SK-MEL-5 (cell line): Measurements from ENCODE around the gene MED15. TPM values are rescaled to one million over a fixed set of nuclear protein-coding genes. Genes with fewer than 3 reads are reported as not detected.
"Not testable (repeated sequence)": the region's sequence is repeated elsewhere in the genome, so short reads cannot be mapped to it uniquely, and the experiment has no call there.

Experiments used
- DNase-seq: peaks from one replicate; pipeline ENCODE4 v3.0.0-alpha.2; 2016; ENCODE audit warnings: low read depth, low spot score
- in situ Hi-C: cut with HindIII; loops from 2 replicates; pipeline ENCODE4 v1.10.0; 2016; ENCODE audit warnings: low sequenced_read_pairs, high pct_unique_total_duplicates, low pct_unique_long_range_greater_than_20kb
- polyA plus RNA-seq, 2 experiments: library from polyadenylated mRNA; depleted of rRNA; stranded (reverse); fragments of >200 nt; gene quantifications; 2 replicates each; pipeline ENCODE4 v1.2.3, GENCODE V29; 2015
- total RNA-seq: library from RNA; depleted of rRNA; stranded (reverse); fragments of >200 nt; shearing (Covaris generic); gene quantifications from 2 replicates; pipeline ENCODE4 v1.2.3, GENCODE V29; 2014; rRNA removed

MED15 gene
- total RNA-seq: 86.9 and 91.2 TPM in 2 replicates
- polyA plus RNA-seq (2015; cell fraction: cytosol; rRNA removed): 186 and 223 TPM in 2 replicates
- 830 and 901 TPM in 2 replicates for polyA plus RNA-seq (2015; cell fraction: nucleus; rRNA removed)

GRCh38 chr22:20507253-20508066, at the start of gene MED15:
TSS of gene MED15 (plus strand) at chr22:20507610. CDS start at chr22:20507679, 69 bp downstream.
- in situ Hi-C loops: no loop called here

DNA sequence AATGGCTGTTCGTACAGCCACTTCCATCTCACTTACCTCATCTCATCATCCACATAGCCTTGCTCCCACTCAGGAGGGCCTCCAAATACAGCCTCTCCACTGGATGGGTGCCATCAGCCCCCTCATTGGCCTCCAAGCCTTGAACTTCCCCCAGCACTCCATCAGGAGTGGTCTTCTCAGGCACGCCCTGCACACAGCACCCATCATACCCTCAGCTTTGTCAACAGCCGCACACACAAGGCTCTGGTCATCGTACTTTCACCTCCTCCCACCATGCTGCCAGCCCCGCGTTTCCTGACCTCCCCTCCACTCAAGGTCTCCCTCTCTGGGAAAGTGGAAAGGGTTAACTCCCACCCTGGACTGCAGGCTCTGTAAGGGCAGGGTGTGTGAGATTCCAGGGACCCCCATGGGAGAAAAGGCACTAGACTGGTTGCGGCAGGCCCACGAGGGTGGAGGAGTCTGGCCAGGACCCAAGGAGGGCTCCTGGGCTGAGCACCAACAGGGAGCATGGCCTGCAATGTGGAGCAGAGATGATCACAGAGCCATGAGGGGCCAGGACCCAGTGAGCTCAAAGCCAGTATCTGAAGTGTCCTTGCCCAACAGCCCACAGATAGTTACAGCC, 48.8 kb upstream of the MED15 start:
- in situ Hi-C loops: no loop called here
- DNase-seq: no peak

More at GRCh38 chr22:20507253-20508066, at the start of gene MED15:
- DNase-seq: peak; percentile 93

DNA sequence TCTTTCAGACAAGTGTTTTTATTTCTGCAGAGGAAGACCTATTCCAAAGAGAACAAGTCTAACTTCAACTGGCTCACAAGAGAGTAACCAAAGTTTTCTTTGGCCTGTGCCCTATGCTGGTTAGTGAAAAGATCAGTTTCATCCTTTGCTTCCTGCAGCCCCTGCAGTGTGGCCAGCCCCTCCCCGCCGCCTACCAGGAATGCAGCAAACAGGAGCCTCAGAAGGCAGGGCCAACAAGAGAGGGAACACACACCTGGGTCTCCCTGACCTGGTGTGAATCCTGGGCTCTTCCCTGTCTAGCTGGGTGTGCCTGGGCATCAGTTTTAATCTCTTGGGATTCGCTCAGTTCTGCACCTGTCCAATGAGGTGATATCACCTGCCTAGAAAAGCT, 48.3 kb upstream of the MED15 start:
- in situ Hi-C loops: no loop called here
- no peak for DNase-seq

- in situ Hi-C loops: no loop called here
- DNase-seq: no peak
These were observed 47.5 kb upstream of the MED15 start for GRCh38 chr22:20459862-20460261.

DNA sequence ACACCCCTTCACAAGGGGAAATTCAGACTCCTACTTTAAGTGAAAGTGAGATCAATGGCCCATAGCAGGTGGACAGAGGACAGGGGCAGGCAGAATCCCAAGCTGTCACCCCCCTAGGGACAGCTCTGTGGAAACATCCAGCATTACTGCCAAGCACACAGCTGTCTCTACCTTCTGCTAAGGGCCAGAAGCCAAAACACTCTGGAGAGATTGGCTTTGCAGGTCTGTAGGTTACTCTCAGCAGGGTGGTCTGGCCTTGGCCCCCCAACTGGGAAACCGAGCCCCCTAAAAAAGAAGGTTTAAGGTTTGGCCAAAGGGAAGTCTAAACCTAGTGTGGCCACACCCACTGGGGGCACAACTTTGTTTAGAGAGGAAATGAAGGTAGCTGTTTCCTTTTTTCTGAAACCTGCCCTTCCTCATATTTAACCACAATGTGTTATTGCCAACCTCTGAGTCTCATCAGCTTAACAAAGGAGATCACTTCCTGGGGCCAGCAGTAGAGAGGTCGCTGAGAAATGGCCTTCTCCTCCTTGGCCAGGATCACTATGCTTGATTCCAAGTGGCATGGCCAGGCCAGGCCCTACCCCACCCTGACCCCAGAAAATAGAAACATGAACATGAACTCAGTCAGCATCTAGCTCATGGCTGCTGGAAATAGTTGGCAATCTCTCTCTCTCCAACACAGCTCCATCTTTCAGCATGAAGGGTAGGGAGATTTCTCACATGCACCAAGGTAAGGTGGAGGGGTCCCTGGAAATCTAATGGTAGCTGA, 43.9 kb upstream of the MED15 start:
- in situ Hi-C loops: no loop called here
- DNase-seq: no peak

DNA sequence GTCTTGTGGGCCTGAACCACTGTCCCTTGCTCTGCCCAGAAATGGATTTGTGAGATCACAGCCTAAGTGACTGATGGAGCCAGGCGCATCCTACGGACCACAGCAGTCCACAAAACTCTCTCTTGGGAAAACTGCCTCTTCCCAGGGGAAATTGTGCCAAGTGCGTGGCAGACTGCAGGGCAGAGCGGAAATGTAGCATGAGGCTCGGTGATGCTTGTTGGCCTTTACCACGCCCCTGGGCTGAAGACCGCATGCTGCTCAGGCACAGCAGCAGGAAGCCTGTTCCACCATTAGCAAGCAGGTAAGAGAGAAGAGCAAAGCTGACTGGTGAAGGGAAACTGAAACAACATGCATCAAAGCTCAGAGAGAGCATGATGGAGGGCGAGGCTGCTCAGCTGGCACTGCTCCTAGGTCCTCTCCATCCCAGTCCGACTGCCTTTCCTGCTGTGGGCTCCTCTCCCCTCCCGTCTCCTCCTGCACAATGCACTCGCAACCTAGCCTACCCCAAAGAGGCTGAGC, 43.3 kb upstream of the MED15 start:
- in situ Hi-C loops: no loop called here

GRCh38 chr22:20464912-20465758, 42.3 kb upstream of the MED15 start:
- in situ Hi-C loops: no loop called here

More for the DNA sequence above, 43.3 kb upstream of the MED15 start:
- no peak for DNase-seq

GRCh38 chr22:20465759-20466077, 41.7 kb upstream of the MED15 start:
- in situ Hi-C loops: no loop called here
- no peak for DNase-seq

More at GRCh38 chr22:20464912-20465758, 42.3 kb upstream of the MED15 start:
- DNase-seq: no peak

DNA sequence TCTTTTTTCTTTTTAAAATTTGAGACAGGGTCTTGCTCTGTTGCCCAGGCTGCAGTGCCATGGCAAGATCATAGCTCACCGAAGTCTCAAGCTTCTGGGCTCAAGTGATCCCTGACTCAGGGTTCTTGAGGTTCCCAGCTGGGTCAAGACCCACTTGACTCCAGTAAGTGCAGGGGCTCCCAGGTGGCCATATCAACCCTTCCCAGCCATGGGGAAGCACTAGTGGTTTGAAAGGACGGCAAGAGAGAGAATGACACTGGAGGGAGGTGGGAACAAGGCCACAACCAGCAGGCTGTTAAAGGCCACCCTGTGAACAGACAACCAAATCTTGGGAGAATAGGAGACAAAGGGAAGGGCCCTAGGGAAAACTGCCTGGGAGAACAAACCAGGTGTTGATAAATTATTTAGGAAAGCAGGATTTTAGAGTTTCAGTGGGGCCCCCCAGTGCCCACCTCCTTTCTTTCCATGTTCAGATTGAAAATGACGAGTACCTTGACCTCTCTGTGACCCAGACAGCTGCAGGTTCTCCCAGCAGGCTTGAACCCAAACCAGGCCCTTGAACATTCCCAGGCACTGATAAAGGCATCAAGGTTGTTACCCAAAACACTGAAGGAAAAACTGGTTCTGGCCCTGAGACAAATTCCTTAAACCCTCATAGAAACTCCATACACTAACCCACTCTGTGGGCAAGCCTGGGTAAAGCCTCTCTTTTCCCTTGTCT, 40.6 kb upstream of the MED15 start:
- in situ Hi-C loops: no loop called here
- no peak for DNase-seq

DNA sequence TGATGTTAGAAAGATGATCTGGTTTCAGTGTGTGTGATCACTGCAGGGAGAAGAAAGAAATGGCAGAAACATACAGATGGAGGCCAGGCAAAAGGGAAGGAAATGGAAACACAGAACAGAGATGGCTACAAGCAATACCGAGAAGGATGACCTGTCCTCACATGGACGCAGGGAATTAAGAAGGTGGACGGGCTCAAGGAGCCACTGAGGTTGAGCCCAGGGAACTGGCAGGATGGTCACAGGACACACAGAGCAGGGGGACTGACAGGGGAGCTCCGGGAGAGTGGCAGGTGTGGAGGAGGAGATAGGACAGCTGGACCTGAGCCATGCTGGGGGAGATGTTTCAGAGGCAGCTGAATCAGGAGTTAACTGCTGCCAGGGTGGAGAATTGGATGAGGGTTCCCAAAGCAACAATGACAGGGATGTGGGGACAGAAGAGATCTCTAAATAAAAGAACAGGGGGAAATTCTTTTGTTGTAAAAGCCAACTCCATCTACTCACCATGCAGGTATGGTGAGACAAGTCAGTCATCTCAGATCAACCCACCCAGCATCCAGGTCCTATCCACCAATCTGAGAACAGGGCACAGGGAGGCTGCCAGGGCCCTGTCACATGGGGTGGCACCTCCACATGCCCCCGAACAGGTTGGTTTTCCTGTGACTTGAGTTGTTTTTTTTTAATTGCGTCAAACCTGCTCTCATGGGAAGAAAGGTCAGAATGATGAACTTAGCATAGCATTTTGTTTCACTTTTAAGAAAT, 38.1 kb upstream of the MED15 start:
- no peak for DNase-seq
- in situ Hi-C loops: no loop called here

DNA sequence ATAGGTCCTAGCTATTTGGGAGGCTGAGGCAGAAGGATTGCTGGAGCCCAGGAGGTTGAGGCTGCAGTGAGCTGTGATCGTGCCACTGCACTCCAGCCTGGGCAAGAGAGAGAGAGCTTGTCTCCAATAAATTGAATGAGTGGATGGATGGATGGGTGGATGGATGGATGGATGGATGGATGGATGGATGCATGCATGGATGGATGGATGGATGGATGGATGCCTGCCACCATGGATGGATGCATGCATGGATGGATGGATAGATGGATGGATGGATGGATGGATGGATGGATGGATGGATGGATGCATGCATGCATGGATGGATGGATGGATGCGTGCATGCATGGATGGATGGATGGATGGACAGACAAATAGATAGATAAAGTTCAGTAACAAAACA, 36.9 kb upstream of the MED15 start:
- in situ Hi-C loops, DNase-seq: not testable (repeated sequence)

GRCh38 chr22:20471126-20471833, 36.1 kb upstream of the MED15 start:
- DNase-seq: no peak
- in situ Hi-C loops: no loop called here

GRCh38 chr22:20472629-20473442, 34.6 kb upstream of the MED15 start:
- in situ Hi-C loops: no loop called here
- no peak for DNase-seq

DNA sequence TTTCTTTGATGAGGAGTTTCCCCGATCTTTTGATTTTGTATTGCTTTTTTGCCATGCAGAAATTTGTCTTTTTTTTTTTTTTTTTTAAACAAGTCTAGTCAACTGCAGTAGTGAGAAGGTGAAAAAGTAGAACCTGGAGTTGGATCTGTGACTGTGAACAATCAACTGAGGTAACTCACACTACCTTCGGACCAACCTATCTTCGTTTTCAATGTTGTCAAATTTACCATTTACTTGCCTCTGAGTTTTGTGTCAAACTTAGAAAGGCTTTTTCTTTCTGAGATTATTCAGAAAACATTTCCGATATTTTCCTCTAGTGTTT, 32.3 kb upstream of the MED15 start:
- no peak for DNase-seq
- in situ Hi-C loops: no loop called here

DNA sequence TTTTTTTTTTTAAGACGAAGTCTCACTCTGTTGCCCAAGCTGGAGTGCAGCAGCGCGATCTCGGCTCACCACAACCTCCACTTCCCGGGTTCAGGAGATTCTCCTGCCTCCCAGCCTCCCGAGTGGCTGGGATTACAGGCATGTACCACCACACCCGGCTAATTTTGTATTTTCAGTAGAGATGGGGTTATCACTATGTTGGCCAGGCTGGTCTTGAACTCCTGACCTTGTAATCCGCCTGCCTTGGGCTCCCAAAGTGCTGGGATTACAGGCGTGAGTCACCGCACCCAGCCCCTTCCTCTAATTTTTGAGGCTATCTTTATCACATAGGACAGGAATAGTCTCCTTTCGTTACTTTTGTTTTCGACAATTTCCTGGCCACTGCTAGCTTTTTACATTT, 31.8 kb upstream of the MED15 start:
- in situ Hi-C loops, DNase-seq: not testable (repeated sequence)
